Measurements from ENCODE around the gene CABCOCO1. TPM values are rescaled to one million over a fixed set of nuclear protein-coding genes. Genes with fewer than 3 reads are reported as not detected.

The CABCOCO1 gene
- total and polyA plus RNA-seq, 9 of the 15 experiments (the other 6 are each of a cell fraction or from before 2014, with no cell fraction given) = 0.04 TPM; not detected in 8

- TF ChIP-seq HEY1 (CRISPR knock-in tag; IDR thresholded peaks at IDR 0.05; ENCODE audit: borderline replicate concordance) = no peak
- no peak for TF ChIP-seq KLF10 (CRISPR knock-in tag; IDR thresholded peaks at IDR 0.05)
- no peak for TF ChIP-seq PHF8 (IDR thresholded peaks at IDR 0.05; ENCODE audit: borderline replicate concordance, low read length)
- peak; percentile 97 for TF ChIP-seq BACH1 (tag; IDR thresholded peaks at IDR 0.05)
- no peak for TF ChIP-seq ZNF75A (CRISPR knock-in tag; IDR thresholded peaks at IDR 0.05)
- TF ChIP-seq EP400 (IDR thresholded peaks at IDR 0.05) = peak; percentile 52; the same call in 1 of the 2 replicates
- peak; percentile 50 for TF ChIP-seq CTBP1 (IDR thresholded peaks at IDR 0.05; ENCODE audit: borderline replicate concordance)
- no peak for TF ChIP-seq ZNF134 (CRISPR knock-in tag; conservative IDR thresholded peaks at IDR 0.05)
- TF ChIP-seq RCOR1 (IDR thresholded peaks at IDR 0.05; ENCODE audit: borderline replicate concordance in 1 of 2, low read depth in 2 of 2, low read length in 2 of 2) = peak; percentile 71 to 95; a peak in 3 of 4 replicates
- no peak for TF ChIP-seq ZNF239 (CRISPR knock-in tag; IDR thresholded peaks at IDR 0.05)
- peak; percentile 11; the same call in 1 of the 2 replicates for TF ChIP-seq PKNOX1 (IDR thresholded peaks at IDR 0.05)
- TF ChIP-seq, protein P1, sequence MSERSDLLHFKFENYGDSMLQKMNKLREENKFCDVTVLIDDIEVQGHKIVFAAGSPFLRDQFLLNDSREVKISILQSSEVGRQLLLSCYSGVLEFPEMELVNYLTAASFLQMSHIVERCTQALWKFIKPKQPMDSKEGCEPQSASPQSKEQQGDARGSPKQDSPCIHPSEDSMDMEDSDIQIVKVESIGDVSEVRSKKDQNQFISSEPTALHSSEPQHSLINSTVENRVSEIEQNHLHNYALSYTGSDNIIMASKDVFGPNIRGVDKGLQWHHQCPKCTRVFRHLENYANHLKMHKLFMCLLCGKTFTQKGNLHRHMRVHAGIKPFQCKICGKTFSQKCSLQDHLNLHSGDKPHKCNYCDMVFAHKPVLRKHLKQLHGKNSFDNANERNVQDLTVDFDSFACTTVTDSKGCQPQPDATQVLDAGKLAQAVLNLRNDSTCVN (CRISPR knock-in tag; IDR thresholded peaks at IDR 0.05) = no peak
- TF ChIP-seq NONO (IDR thresholded peaks at IDR 0.05; ENCODE audit: low read depth in 2 of 2, low read length in 1 of 2) = 0 out of 4 replicates have a peak, but pooled peaks of 1 of the 2 experiments have one; percentile 23
- peak; percentile 58 for TF ChIP-seq MEIS2 (IDR thresholded peaks at IDR 0.05; ENCODE audit: partially characterized antibody)
- TF ChIP-seq SMARCA4 (IDR thresholded peaks at IDR 0.05) = peak; percentile 72
- peak; percentile 15 for TF ChIP-seq CCNT2 (IDR thresholded peaks at IDR 0.05; ENCODE audit: borderline replicate concordance, extremely low read depth, insufficient read length, low read depth, low read length)
- peak in 1 of 2 experiments; percentile 87; a peak in 1 of 4 replicates for TF ChIP-seq HDAC1 (IDR thresholded peaks at IDR 0.05)
- TF ChIP-seq, protein P2, sequence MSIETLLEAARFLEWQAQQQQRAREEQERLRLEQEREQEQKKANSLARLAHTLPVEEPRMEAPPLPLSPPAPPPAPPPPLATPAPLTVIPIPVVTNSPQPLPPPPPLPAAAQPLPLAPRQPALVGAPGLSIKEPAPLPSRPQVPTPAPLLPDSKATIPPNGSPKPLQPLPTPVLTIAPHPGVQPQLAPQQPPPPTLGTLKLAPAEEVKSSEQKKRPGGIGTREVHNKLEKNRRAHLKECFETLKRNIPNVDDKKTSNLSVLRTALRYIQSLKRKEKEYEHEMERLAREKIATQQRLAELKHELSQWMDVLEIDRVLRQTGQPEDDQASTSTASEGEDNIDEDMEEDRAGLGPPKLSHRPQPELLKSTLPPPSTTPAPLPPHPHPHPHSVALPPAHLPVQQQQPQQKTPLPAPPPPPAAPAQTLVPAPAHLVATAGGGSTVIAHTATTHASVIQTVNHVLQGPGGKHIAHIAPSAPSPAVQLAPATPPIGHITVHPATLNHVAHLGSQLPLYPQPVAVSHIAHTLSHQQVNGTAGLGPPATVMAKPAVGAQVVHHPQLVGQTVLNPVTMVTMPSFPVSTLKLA (conservative IDR thresholded peaks at IDR 0.05) = peak; percentile 24 to 46; a peak in 1 of 4 replicates
- peak; percentile 98 for TF ChIP-seq NFE2L1 (tag; IDR thresholded peaks at IDR 0.05; ENCODE audit: borderline replicate concordance, low read depth)
- TF ChIP-seq, protein P3, sequence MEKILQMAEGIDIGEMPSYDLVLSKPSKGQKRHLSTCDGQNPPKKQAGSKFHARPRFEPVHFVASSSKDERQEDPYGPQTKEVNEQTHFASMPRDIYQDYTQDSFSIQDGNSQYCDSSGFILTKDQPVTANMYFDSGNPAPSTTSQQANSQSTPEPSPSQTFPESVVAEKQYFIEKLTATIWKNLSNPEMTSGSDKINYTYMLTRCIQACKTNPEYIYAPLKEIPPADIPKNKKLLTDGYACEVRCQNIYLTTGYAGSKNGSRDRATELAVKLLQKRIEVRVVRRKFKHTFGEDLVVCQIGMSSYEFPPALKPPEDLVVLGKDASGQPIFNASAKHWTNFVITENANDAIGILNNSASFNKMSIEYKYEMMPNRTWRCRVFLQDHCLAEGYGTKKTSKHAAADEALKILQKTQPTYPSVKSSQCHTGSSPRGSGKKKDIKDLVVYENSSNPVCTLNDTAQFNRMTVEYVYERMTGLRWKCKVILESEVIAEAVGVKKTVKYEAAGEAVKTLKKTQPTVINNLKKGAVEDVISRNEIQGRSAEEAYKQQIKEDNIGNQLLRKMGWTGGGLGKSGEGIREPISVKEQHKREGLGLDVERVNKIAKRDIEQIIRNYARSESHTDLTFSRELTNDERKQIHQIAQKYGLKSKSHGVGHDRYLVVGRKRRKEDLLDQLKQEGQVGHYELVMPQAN (IDR thresholded peaks at IDR 0.05; ENCODE audit: borderline replicate concordance) = no peak
- no peak for TF ChIP-seq HDAC8 (tag; IDR thresholded peaks at IDR 0.05)
- no peak for TF ChIP-seq ZNF740 (CRISPR knock-in tag; IDR thresholded peaks at IDR 0.05)
- no peak for TF ChIP-seq ZNF740 (tag; IDR thresholded peaks at IDR 0.05)
Observed at GRCh38 chr10:61804414-61804813, 141.7 kb downstream of the CABCOCO1 start (continued).

Data from K562 (cell line).